Endothelial cell of umbilical vein (primary cell): ENCODE data around the gene FBXO9. TPM values are rescaled to one million over a fixed set of nuclear protein-coding genes. Genes with fewer than 3 reads are reported as not detected.

Source experiments
- BruUV-seq: library from RNA; stranded (reverse); fragments of 400-500 nt; replicated peaks from 2 replicates; lab custom pipeline; 2021; lab: Mats Ljungman, UMichigan
- CTCF ChIA-PET: fragments of 300-600, 350-600 bp; sonication (Branson Sonifier 250); formaldehyde crosslinking; loops from one replicate; lab custom pipeline; 2021; ENCODE audit warnings: antibody characterized with exemption, inconsistent platforms; lab: Charles Lee
- POLR2A ChIA-PET: fragments of 300-600, 350-600 bp; sonication (Branson Sonifier 250); formaldehyde crosslinking; loops from one replicate; lab custom pipeline; 2021; ENCODE audit warnings: antibody characterized with exemption, inconsistent platforms; lab: Charles Lee
- DNase-seq: peaks from one replicate; pipeline ENCODE4 v3.0.0-alpha.2; 2011; ENCODE audit warnings: low read depth, low spot score
- FAIRE-seq: peaks from 2 replicates; lab custom pipeline; 2011; peaks lifted over from hg19 to GRCh38; lab: Jason Lieb, UNC
- H2AFZ ChIP-seq: 2 replicates; pipeline ENCODE4 v1.6.0; 2012; ENCODE audit warnings: low read depth, low read length, control low read depth, inconsistent platforms
- H3K27ac ChIP-seq: 2 replicates; pipeline ENCODE4 v1.5.1; 2011; ENCODE audit warnings: low read depth, mild to moderate bottlenecking, control low read depth, low read length, moderate library complexity; ENCODE audit not compliant: insufficient read depth
- H3K27me3 ChIP-seq, 2 experiments: 2 replicates each; pipeline versions ENCODE4 v1.6.0 to v1.6.1; 2011; ENCODE audit warnings: low read length in 2 of 2, mixed read lengths in 1 of 2; ENCODE audit not compliant: control insufficient read depth in 2 of 2, insufficient read depth in 2 of 2
- H3K36me3 ChIP-seq, 2 experiments: 2 replicates in 1 of 2; 3 replicates in 1 of 2; pipeline ENCODE4 v1.5.1; 2011; ENCODE audit warnings: low read length in 2 of 2, mild to moderate bottlenecking in 1 of 2, moderate library complexity in 1 of 2; ENCODE audit not compliant: control insufficient read depth in 2 of 2, insufficient read depth in 2 of 2; ENCODE audit errors: extremely low read depth in 1 of 2
- H3K4me1 ChIP-seq: 3 replicates; pipeline ENCODE4 v1.5.1; 2011; ENCODE audit warnings: mild to moderate bottlenecking, low read length; ENCODE audit not compliant: control insufficient read depth, insufficient read depth; ENCODE audit errors: extremely low read depth
- H3K4me2 ChIP-seq: 2 replicates; pipeline ENCODE4 v1.6.1; 2011; ENCODE audit warnings: low read length, control low read depth, mixed read lengths; ENCODE audit not compliant: insufficient read depth
- H3K4me3 ChIP-seq, 3 experiments: fragments of 200-600 bp in 1 of 3; sonication (generic), shearing (Covaris generic) in 1 of 3; replicated peaks in 1 of 3; 2 replicates each; pipeline ENCODE4 v1.5.1; 2011 to 2016; ENCODE audit warnings: control low read depth in 3 of 3, low read length in 3 of 3, mild to moderate bottlenecking in 2 of 3, inconsistent platforms in 1 of 3, low read depth in 1 of 3, moderate library complexity in 1 of 3; ENCODE audit not compliant: insufficient read depth in 1 of 3
- H3K79me2 ChIP-seq: 2 replicates; pipeline ENCODE4 v1.6.0; 2012; ENCODE audit warnings: low read length, inconsistent platforms; ENCODE audit not compliant: control insufficient read depth, insufficient read depth
- H3K9ac ChIP-seq: replicated peaks from 2 replicates; pipeline ENCODE3; 2011; ENCODE audit warnings: low read length, control low read depth; ENCODE audit not compliant: insufficient read depth; ENCODE audit errors: extremely low read depth
- H3K9me1 ChIP-seq: replicated peaks from 3 replicates; pipeline ENCODE4 v1.6.0; 2011; ENCODE audit warnings: mild to moderate bottlenecking, low read length; ENCODE audit not compliant: control insufficient read depth, insufficient read depth; ENCODE audit errors: extremely low read depth
- H3K9me3 ChIP-seq: replicated peaks from 2 replicates; pipeline ENCODE4 v1.5.1; 2012; ENCODE audit warnings: low read length, inconsistent platforms; ENCODE audit not compliant: control insufficient read depth, insufficient read depth
- H4K20me1 ChIP-seq: replicated peaks from 2 replicates; pipeline ENCODE3; 2011; ENCODE audit warnings: mild to moderate bottlenecking, low read length; ENCODE audit not compliant: control insufficient read depth, insufficient read depth; ENCODE audit errors: extremely low read depth
- EZH2 ChIP-seq: IDR thresholded peaks from 2 replicates; pipeline ENCODE4 v1.6.1; 2012; ENCODE audit warnings: borderline replicate concordance, low read depth, mild to moderate bottlenecking, moderate library complexity, low read length, inconsistent platforms; ENCODE audit not compliant: severe bottlenecking
- FOS ChIP-seq: IDR thresholded peaks from 2 replicates; pipeline ENCODE4 v1.6.1; 2011; ENCODE audit warnings: mild to moderate bottlenecking, low read length, moderate library complexity, borderline replicate concordance; ENCODE audit not compliant: insufficient read depth
- GATA2 ChIP-seq: IDR thresholded peaks from 2 replicates; pipeline ENCODE4 v1.7.0; 2011; ENCODE audit warnings: low read depth, mild to moderate bottlenecking, moderate library complexity, mixed read lengths, low read length; ENCODE audit not compliant: insufficient read length, insufficient read depth
- JUN ChIP-seq: IDR thresholded peaks from 2 replicates; pipeline ENCODE4 v1.6.1; 2011; ENCODE audit warnings: borderline replicate concordance, low read depth; ENCODE audit not compliant: insufficient read length, insufficient read depth
- MAX ChIP-seq: IDR thresholded peaks from 2 replicates; pipeline ENCODE4 v1.6.1; 2011; ENCODE audit not compliant: insufficient read depth, insufficient read length
- MYC ChIP-seq: IDR thresholded peaks from one replicate; pipeline ENCODE4 v1.6.1; 2011; ENCODE audit warnings: mild to moderate bottlenecking, low read depth, low read length
- POLR2A ChIP-seq: IDR thresholded peaks from 2 replicates; pipeline ENCODE4 v1.6.1; 2012; ENCODE audit warnings: low read depth, mild to moderate bottlenecking, control low read depth, low read length
- POLR2AphosphoS5 ChIP-seq: IDR thresholded peaks from 2 replicates; pipeline ENCODE4 v1.6.1; 2012; ENCODE audit warnings: low read depth, mild to moderate bottlenecking, control low read depth, low read length, moderate library complexity; ENCODE audit not compliant: insufficient read depth
- dilution Hi-C: fragments of 300-500 bp; cut with MboI; formaldehyde crosslinking; loops from one replicate; pipeline ENCODE4 v1.15.0; 2019; ENCODE audit warnings: low sequenced_read_pairs; ENCODE audit not compliant: extremely low pct_ligation_motif_present
- intact Hi-C: fragments of 100-400 bp; cut with micrococcal nuclease; formaldehyde crosslinking; loops from one replicate; pipeline ENCODE4 v1.10.0; 2022
- polyA plus RNA-seq, 4 experiments: library from polyadenylated mRNA; depleted of rRNA in 3 of 4; stranded (reverse) in 3 of 4; unstranded in 1 of 4; fragments of >200 nt; gene quantifications; 2 replicates each; pipeline versions ENCODE4 v1.2.1 to v1.2.3, GENCODE V29; 2011 to 2012; ENCODE audit warnings: missing spikeins in 1 of 4
- total RNA-seq: library from RNA; stranded (reverse); gene quantifications from 2 replicates; pipeline ENCODE4 v1.2.3, GENCODE V29; 2021
- TF ChIP-seq, protein P1 (sequence below), 2 donors: IDR thresholded peaks; 1 replicate in 1 of 2; 2 replicates in 1 of 2; pipeline ENCODE4 v1.5.1; 2011; ENCODE audit warnings: low read length in 2 of 2, mild to moderate bottlenecking in 2 of 2, moderate library complexity in 2 of 2, control low read depth in 1 of 2, inconsistent platforms in 1 of 2, low read depth in 1 of 2; ENCODE audit not compliant: insufficient read depth in 1 of 2; ENCODE audit errors: extremely low read depth in 1 of 2

Gene FBXO9
- total and polyA plus RNA-seq, 2 donors (not counting 3 experiments of a cell fraction or from before 2014, with no cell fraction given): 48.1 to 58.9 TPM

DNA sequence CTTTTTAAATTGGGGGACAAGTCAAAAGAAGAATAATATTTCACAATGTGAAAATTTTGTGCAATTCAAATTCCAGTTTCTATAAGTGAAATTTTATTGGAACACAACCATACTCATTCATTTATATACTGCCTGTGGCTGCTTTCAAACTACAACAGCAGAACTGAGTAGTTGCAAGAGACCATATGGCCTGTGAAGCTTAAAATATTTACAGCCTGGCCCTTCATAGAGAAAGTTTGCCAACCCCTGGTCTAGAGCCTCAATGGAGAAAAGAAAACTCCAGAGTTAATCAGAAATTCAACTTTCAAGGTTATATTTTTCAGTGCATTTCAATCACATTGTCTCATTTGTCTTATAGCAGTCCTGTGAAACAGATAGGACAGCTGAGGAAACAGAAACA lies 26.6 kb upstream of the FBXO9 start:
- Histone ChIP-seq H3K9ac (no peak overlapping the region), H3K4me2 (no peak overlapping the region), H3K4me1 (peaks cover 32% of the 10 kb centered on the region), H3K9me3 (no peaks in the 10 kb centered on the region), H3K27me3 (no peaks in the 10 kb centered on the region), H3K4me3 (no peak overlapping the region), H2AFZ (no peak overlapping the region), H4K20me1 (no peaks in the 10 kb centered on the region), H3K9me1 (no peaks in the 10 kb centered on the region), H3K36me3 (peaks cover 2 to 4% of the 10 kb centered on the region in 2 experiments), H3K27ac (no peak overlapping the region), H3K79me2 (no peaks in the 10 kb centered on the region)
- no TSS peak for BruUV-seq
- POLR2A ChIA-PET: no interaction called here
- FAIRE-seq: no peak
- intact Hi-C loops (no loop called here), dilution Hi-C loops (no loop called here)
- DNase-seq: no peak
- CTCF ChIA-PET: no interaction called here
- no peak for TF ChIP-seq FOS
- TF ChIP-seq POLR2AphosphoS5: no peak
- TF ChIP-seq, protein P1, sequence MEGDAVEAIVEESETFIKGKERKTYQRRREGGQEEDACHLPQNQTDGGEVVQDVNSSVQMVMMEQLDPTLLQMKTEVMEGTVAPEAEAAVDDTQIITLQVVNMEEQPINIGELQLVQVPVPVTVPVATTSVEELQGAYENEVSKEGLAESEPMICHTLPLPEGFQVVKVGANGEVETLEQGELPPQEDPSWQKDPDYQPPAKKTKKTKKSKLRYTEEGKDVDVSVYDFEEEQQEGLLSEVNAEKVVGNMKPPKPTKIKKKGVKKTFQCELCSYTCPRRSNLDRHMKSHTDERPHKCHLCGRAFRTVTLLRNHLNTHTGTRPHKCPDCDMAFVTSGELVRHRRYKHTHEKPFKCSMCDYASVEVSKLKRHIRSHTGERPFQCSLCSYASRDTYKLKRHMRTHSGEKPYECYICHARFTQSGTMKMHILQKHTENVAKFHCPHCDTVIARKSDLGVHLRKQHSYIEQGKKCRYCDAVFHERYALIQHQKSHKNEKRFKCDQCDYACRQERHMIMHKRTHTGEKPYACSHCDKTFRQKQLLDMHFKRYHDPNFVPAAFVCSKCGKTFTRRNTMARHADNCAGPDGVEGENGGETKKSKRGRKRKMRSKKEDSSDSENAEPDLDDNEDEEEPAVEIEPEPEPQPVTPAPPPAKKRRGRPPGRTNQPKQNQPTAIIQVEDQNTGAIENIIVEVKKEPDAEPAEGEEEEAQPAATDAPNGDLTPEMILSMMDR (IDR thresholded peaks at IDR 0.05; ENCODE audit: extremely low read depth in 1 of 2, insufficient read depth in 1 of 2, low read depth in 1 of 2, low read length in 2 of 2): no peak
- TF ChIP-seq JUN: no peak
- TF ChIP-seq POLR2A: no peak
- no peak for TF ChIP-seq GATA2
- no peak for TF ChIP-seq MYC
- TF ChIP-seq EZH2: no peak
- no peak for TF ChIP-seq MAX
